Measurements from ENCODE around the gene TSPAN18.
A peak's percentile ranks its signal among the peaks of the same experiment; 100 is the strongest.

Gene TSPAN18

DNA sequence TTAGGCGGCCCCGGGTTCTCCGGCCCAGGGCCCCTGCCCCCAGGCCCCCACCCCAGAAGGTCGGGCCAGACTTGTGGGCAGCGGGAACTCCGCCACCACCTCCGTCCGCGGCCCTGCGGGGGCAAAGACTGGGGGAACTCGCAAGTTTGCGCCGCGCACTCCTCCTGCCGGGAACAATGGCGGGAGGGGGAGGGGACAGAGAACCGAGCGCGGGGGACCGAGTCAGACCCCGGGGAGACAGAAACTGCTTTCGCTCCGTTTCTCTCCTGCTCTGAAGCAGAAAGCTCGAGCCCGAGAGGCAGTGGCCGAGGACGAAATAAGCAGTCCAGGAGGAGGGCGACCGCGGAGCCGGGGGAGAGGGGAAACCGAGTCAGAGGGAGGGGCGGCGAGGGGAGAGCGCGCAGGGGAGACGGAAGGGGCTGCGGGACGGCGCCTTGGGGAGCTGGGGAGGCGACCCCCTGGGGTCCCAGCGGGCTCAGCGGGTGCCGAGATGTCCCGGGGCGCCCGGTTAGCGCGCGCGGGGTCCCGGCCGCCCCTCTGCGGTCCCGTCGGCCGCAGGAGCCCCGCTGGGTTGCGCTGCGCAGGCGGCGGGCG lies 223.4 kb downstream of the TSPAN18 start:
- H4K20me1 ChIP-seq (ENCODE audit: control insufficient read depth, insufficient read depth, low read depth, low read length), result no peaks in the 10 kb centered on the region; the same call in 1 of the 2 replicates
- peak overlapping the region; percentile 56 for H3K4me3 ChIP-seq (ENCODE audit: low read length)
- H3K79me2 ChIP-seq (ENCODE audit: control insufficient read depth, low read length), result no peaks in the 10 kb centered on the region
- H3K9me3 ChIP-seq (ENCODE audit: control insufficient read depth, insufficient read depth, low read length), result no peaks in the 10 kb centered on the region
- H3F3A ChIP-seq (ENCODE audit: control insufficient read depth, insufficient read depth), result no peaks in the 10 kb centered on the region; the same call in 1 of the 2 replicates
- TF ChIP-seq EZH2phosphoT487 (IDR thresholded peaks at IDR 0.05; ENCODE audit: borderline replicate concordance, low read length), result no peak; the same call in 1 of the 2 replicates
- TF ChIP-seq, protein P1, sequence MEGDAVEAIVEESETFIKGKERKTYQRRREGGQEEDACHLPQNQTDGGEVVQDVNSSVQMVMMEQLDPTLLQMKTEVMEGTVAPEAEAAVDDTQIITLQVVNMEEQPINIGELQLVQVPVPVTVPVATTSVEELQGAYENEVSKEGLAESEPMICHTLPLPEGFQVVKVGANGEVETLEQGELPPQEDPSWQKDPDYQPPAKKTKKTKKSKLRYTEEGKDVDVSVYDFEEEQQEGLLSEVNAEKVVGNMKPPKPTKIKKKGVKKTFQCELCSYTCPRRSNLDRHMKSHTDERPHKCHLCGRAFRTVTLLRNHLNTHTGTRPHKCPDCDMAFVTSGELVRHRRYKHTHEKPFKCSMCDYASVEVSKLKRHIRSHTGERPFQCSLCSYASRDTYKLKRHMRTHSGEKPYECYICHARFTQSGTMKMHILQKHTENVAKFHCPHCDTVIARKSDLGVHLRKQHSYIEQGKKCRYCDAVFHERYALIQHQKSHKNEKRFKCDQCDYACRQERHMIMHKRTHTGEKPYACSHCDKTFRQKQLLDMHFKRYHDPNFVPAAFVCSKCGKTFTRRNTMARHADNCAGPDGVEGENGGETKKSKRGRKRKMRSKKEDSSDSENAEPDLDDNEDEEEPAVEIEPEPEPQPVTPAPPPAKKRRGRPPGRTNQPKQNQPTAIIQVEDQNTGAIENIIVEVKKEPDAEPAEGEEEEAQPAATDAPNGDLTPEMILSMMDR (IDR thresholded peaks at IDR 0.05; ENCODE audit: low read depth, low read length, poor library complexity, severe bottlenecking), result no peak
- peak overlapping the region; percentile 63 for H3K4me2 ChIP-seq (ENCODE audit: low read length)
- H3K27ac ChIP-seq (ENCODE audit: low read depth, low read length), result no peak overlapping the region
- peaks cover 16% of the 10 kb centered on the region for H3K4me1 ChIP-seq (ENCODE audit: control insufficient read depth, low read length)
- H3K9me2 ChIP-seq (replicated peaks; ENCODE audit: control insufficient read depth, low read length), result no peaks in the 10 kb centered on the region
- H3K36me3 ChIP-seq (ENCODE audit: control insufficient read depth, low read length), result no peaks in the 10 kb centered on the region
- peaks cover 30% of the 10 kb centered on the region for H3K27me3 ChIP-seq (ENCODE audit: control insufficient read depth, low read length)

DNA sequence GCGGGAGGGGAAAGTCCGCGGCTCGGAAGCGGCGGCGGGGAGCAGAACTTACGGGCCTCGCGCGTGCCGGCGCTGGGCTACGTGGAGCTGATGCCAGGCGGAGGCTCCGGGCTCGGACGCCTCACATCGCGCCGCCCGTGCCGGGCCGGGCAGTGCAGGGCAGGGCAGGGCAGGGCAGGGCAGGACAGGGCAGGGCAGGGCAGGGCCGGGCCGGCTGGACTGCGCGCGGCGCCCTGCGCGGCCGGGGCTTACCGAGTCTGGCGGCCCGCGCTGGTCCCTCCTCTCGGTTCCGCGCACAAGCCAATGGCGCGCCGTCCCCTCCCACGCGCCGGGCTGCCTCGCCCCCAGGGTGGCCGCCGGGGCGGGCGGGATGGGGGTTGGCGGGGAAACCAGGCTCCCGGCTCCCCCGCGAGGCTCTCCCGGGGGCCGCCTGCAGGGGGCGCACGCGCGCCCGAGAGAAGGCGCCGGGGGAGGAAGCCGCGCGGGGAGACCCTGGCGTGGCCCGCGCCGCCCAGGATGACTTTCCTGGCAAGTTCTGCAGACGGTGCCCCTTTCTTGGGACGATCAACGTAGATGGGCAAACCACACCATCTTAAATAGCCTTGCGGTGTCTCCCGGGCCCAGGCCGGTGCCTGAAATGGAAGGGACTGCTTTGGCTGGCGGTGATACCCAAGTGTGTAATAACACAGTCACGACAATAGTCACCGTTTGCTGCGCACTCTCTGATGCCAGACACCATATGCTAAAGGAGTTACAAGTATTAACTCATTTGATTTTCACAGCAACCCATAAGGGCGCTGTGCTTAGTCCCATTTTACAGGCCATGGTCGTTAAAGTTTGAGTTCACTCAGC lies 224.1 kb downstream of the TSPAN18 start, which contains the start of gene TP53I11:
Gene TP53I11, minus strand, starts transcription at position 259 of the 852 bp plus-strand sequence. CDS start 12,548 bp downstream, outside the sequence.
- Histone ChIP-seq H3K79me2 (ENCODE audit: control insufficient read depth, low read length) (no peaks in the 10 kb centered on the region), H3K9me3 (ENCODE audit: control insufficient read depth, insufficient read depth, low read length) (no peaks in the 10 kb centered on the region), H4K20me1 (ENCODE audit: control insufficient read depth, insufficient read depth, low read depth, low read length) (no peaks in the 10 kb centered on the region; the same call in 1 of the 2 replicates), H3K4me3 (ENCODE audit: low read length) (peak within 1 kb of the TSS; percentile 56), H3K9me2 (replicated peaks; ENCODE audit: control insufficient read depth, low read length) (no peaks in the 10 kb centered on the region), H3F3A (ENCODE audit: control insufficient read depth, insufficient read depth) (no peaks in the 10 kb centered on the region; the same call in 1 of the 2 replicates), H3K4me2 (ENCODE audit: low read length) (peak within 1 kb of the TSS; percentile 63), H3K27me3 (ENCODE audit: control insufficient read depth, low read length) (peaks cover 30% of the 10 kb centered on the region), H3K27ac (ENCODE audit: low read depth, low read length) (no peak within 1 kb of the TSS), H3K36me3 (ENCODE audit: control insufficient read depth, low read length) (no peaks in the 10 kb centered on the region), H3K4me1 (ENCODE audit: control insufficient read depth, low read length) (peaks cover 19% of the 10 kb centered on the region)
- TF ChIP-seq, protein P1 (IDR thresholded peaks at IDR 0.05; ENCODE audit: low read depth, low read length, poor library complexity, severe bottlenecking), result peak; percentile 61
- no peak for TF ChIP-seq EZH2phosphoT487 (IDR thresholded peaks at IDR 0.05; ENCODE audit: borderline replicate concordance, low read length)

DNA sequence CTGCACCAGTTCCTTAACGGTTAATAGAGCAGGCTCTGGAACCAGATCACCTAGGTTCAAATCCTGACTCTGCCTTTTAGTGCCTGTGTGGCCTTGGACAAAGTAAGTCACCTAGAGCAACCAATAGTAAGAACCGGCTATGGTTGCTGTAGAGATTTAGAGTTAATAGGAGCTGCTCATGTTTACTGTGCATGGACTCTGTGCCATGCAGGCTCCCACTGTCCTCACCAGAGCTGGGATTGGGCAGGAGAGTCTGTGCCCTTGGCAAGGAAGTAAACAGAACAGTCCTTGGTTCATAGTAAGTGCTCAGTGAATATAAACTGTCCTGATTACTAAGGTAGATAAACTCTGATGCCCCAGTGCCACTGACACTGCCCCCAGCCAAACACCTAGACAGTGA lies 225.3 kb downstream of the TSPAN18 start:
- TF ChIP-seq, protein P1 (IDR thresholded peaks at IDR 0.05; ENCODE audit: low read depth, low read length, poor library complexity, severe bottlenecking), result no peak
- Histone ChIP-seq H4K20me1 (ENCODE audit: control insufficient read depth, insufficient read depth, low read depth, low read length) (no peaks in the 10 kb centered on the region; the same call in 1 of the 2 replicates), H3K4me2 (ENCODE audit: low read length) (no peak overlapping the region), H3K27me3 (ENCODE audit: control insufficient read depth, low read length) (peaks cover 30% of the 10 kb centered on the region), H3F3A (ENCODE audit: control insufficient read depth, insufficient read depth) (no peaks in the 10 kb centered on the region), H3K36me3 (ENCODE audit: control insufficient read depth, low read length) (no peaks in the 10 kb centered on the region), H3K9me3 (ENCODE audit: control insufficient read depth, insufficient read depth, low read length) (no peaks in the 10 kb centered on the region), H3K27ac (ENCODE audit: low read depth, low read length) (no peak overlapping the region), H3K9me2 (replicated peaks; ENCODE audit: control insufficient read depth, low read length) (no peaks in the 10 kb centered on the region), H3K4me1 (ENCODE audit: control insufficient read depth, low read length) (peaks cover 19% of the 10 kb centered on the region), H3K4me3 (ENCODE audit: low read length) (no peak overlapping the region), H3K79me2 (ENCODE audit: control insufficient read depth, low read length) (no peaks in the 10 kb centered on the region)

Data from DOHH2 (cell line).